Coronary artery (tissue), 2 donors: ENCODE results near the gene NCBP3.

Source experiments
- DNase-seq: peaks from one replicate; pipeline ENCODE4 v3.0.0-alpha.2; 2017; ENCODE audit warnings: low spot score
- H3K27ac ChIP-seq, 2 donors: fragments of 200-600 bp; sonication (generic); one replicate each; pipeline ENCODE4 v1.5.1; 2016 to 2019
- H3K4me3 ChIP-seq: fragments of 200-600 bp; sonication (generic); 2 replicates; pipeline ENCODE4 v1.5.1; 2016; ENCODE audit warnings: mild to moderate bottlenecking, moderate library complexity
- TF ChIP-seq, protein P1 (sequence below): fragments of 200-600 bp; sonication (generic); IDR thresholded peaks from one replicate; pipeline ENCODE4 v1.5.1; 2019; ENCODE audit warnings: antibody characterized with exemption

The NCBP3 gene

DNA sequence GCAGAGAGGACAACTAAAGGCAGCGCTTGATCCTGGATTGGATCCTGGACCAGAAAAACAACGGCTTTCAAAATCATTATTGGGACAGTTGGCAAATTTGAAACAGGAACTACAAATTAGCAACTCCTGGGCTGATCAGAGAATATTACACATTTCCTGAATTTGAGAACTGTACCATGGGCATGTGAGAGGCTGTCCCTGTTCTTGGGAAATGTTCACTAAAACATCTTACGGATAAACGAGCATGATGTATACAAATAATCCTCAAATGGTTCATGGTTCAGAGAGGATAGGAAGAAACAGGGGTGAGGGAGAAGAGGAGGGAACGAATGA, 42.8 kb downstream of the NCBP3 start:
- H3K4me3 ChIP-seq = no peak overlapping the region

DNA sequence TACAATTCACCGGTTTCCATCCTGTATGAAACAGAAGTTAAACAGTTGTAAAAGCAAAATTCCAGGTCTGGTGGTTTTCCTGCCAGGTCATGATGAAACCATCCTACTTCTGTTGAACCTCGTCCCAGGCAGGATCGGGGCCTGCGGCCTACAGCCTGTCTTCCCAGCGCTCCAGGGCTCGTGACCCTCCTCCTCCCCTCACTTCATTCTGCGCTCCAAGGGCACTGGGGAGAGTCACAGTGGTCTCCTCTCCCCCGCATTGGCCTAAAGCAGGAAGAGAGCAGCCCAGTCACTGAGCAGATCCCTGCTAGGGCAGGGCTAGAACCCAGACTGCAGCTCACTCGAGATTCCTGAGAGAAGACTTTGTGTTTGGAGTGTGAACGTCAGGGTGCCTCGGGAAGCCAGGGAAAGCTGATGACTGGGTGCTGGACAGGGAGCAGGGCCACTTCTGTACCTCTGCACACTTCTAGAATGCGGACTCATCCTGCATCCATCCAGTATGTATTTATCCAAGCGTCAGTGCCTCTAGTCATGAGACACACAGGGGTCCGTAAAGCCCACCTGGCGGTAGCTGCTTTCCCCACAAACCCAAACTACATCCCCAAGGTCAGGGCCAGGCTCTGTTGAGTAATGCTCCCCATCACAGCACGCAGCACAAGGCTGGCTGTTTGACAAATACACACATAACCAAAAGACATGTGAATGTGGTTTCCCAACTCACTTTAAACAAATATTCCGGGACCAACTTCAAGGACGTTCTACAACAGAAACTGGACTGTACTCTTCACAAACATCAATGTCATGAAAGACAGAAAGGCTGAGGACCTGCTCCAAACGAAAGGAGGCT, 43.4 kb downstream of the NCBP3 start:
- Histone ChIP-seq H3K4me3 (no peak overlapping the region), H3K27ac (peak overlapping the region in 1 of 2 donors; percentile 43)
- TF ChIP-seq, protein P1, sequence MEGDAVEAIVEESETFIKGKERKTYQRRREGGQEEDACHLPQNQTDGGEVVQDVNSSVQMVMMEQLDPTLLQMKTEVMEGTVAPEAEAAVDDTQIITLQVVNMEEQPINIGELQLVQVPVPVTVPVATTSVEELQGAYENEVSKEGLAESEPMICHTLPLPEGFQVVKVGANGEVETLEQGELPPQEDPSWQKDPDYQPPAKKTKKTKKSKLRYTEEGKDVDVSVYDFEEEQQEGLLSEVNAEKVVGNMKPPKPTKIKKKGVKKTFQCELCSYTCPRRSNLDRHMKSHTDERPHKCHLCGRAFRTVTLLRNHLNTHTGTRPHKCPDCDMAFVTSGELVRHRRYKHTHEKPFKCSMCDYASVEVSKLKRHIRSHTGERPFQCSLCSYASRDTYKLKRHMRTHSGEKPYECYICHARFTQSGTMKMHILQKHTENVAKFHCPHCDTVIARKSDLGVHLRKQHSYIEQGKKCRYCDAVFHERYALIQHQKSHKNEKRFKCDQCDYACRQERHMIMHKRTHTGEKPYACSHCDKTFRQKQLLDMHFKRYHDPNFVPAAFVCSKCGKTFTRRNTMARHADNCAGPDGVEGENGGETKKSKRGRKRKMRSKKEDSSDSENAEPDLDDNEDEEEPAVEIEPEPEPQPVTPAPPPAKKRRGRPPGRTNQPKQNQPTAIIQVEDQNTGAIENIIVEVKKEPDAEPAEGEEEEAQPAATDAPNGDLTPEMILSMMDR = no peak
- no peak for DNase-seq

More for the DNA sequence above, 42.8 kb downstream of the NCBP3 start:
- TF ChIP-seq, protein P1 = no peak
- DNase-seq = no peak
- H3K27ac ChIP-seq = no peak overlapping the region

DNA sequence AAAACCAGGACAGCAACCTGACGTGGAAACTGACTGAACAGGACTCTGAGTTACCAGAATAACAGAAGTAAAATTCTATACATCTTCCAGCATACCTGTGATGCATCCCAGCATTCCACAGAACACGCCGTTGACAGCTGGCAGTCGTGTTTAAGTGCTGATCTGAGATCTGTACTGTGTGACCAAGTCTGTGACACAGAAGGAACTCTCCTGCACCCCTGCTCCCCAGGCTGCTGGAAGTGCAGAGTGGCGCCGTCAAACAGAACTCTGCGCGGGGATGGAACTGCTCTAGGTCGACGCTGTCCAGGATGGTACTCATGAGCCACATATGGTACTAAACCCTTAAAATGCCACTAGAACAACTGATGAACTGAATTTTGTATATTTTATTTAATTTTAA, 44.3 kb downstream of the NCBP3 start:
- no peak for DNase-seq
- TF ChIP-seq, protein P1 = no peak
- H3K4me3 ChIP-seq = no peak overlapping the region

DNA sequence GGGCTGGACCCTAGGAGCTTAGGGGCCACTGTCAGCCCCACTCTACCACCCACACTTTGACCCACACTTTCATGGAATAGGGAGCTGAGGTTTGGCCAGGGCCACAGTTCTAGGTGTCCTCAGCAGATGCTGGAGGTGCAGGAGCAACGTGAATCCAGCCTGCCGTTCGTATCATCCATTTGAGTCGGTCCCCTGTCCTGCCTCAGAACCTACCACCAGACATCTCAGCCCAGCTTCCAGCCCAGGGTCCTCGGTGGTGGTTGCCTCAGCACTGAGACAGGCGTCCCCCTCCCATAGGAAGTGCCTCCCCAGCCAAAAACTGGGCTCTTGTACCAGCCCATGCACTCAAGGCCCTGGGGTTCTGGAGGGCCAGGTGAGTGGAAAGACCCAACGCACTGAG, 44.7 kb downstream of the NCBP3 start:
- Histone ChIP-seq H3K27ac (no peak overlapping the region), H3K4me3 (no peak overlapping the region)
- TF ChIP-seq, protein P1 = no peak
- DNase-seq = no peak

More for the DNA sequence above, 44.3 kb downstream of the NCBP3 start:
- no peak overlapping the region for H3K27ac ChIP-seq

DNA sequence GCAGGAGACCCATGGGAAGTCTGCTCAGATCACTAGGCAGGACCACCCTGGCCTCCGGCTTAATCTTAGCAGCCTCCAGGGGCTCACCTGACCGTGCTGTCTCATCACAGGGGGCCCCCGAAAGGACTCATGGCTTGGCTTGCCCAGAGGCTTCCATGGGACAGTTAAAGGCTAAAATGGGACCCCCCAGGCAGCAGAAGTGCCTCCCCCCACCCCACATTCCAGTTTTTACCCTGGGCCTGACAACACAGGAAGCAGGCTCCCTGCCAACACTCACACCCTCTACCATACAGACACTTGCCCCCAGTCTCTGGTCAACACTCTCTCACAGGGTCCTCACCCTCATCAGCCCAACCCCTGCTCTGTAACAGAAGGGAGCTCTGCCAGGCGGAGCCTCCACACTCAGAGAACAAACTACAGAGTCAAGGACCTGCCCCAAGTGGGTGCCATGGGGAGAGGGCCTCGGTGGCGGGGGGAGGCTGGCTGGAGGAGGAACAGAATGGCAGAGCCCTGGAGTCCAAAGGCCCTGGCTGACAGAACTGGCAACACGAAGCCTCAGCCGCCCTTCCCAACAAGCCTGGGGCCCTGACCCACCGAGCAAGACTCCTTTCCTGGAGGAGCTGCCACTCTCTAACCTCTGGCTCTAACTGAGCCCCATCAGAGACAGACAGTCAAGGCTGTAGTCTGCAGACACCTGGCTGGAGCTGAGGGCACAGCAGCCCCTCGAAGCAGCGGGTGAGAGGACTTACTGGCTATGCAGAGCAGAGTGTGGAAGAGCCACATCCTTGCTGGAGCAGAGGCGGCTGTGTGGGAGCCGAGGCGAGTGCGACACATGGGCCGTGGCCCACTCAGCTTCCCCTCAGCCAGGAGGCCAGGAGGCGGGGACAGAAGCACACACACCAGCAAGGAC, 45.4 kb downstream of the NCBP3 start, which contains the start of gene ITGAE:
Gene ITGAE, minus strand, starts transcription at position 827 of the 910 bp plus-strand sequence. Its CDS starts 44 bp downstream, at position 783.
- no peak within 1 kb of the TSS for H3K27ac ChIP-seq
- no peak for DNase-seq
- H3K4me3 ChIP-seq = no peak within 1 kb of the TSS
- TF ChIP-seq, protein P1 = no peak

DNA sequence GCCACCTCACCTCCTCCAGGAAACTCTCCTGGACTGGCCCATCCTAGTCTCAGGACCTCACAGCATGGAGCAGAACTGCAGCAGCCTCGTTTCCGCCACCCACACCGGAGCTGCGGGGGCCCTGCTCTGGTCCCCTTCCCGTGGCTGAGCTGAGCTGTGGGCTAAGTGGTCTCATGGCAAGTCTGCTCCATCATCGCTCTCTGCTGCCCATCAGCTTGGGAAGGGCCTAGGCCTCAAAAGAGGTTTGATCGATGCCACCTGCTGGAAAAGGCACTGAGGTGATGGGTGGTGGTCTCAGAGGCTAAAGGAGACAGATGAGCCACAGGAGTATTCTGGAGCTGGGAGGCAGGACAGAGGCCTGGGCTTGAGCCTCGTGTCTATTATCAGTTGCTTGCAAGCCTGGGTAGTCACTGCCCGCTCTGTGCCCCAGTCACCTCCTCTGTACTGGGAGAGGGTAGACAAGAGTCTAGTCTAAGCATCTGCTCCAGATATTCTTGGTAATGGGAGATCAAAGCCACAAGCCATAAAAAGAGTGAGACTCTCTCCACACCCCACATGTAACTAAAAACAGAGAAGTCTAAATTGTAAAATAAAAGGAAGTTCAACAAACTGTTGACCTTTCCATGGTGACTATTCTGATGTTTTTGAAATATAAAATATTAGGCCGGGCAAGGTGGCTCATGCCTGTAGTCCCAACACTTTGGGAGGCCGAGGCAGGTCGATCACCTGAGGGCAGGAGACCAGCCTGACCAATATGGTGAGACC, 46.7 kb downstream of the NCBP3 start:
- no peak overlapping the region for H3K4me3 ChIP-seq
- H3K27ac ChIP-seq = no peak overlapping the region
- no peak for DNase-seq
- TF ChIP-seq, protein P1 = no peak
